Measurements from ENCODE around the gene DCUN1D2. TPM values are rescaled to one million over a fixed set of nuclear protein-coding genes. Genes with fewer than 3 reads are reported as not detected.

DCUN1D2 gene
- total RNA-seq, 6 experiments from 2014 or later = 6.1 to 11.7 (median 9.3) TPM

- ATAC-seq (no peak), DNase-seq (peak in 2 of 3 donors; percentile 39 to 40)
- Histone ChIP-seq H3K27ac (no peak overlapping the region), H3K36me3 (no peaks in the 10 kb centered on the region), H3K27me3 (no peaks in the 10 kb centered on the region), H3K4me1 (no peaks in the 10 kb centered on the region), H3K4me3 (no peak overlapping the region), H3K9me3 (no peaks in the 10 kb centered on the region)
- intact Hi-C loops (cut with DNase I) = no loop called here
- WGBS (ENCODE audit: insufficient coverage, low coverage, low lambda C conversion rate, missing lambda C conversion rate) = no CpG with 5 or more reads among the region's 21 CpGs
- TF ChIP-seq CTCF (IDR thresholded peaks at IDR 0.05) = no peak
- TF ChIP-seq POLR2A (IDR thresholded peaks at IDR 0.05) = no peak
These were observed 83.4 kb downstream of the DCUN1D2 start for GRCh38 chr13:113407103-113407530.

GRCh38 chr13:113406321-113407102, 84.0 kb downstream of the DCUN1D2 start:
- no peaks in the 10 kb centered on the region for H3K4me1 ChIP-seq
- H3K9me3 ChIP-seq = no peaks in the 10 kb centered on the region
- no peak overlapping the region for H3K27ac ChIP-seq
- H3K4me3 ChIP-seq = no peak overlapping the region
- no peaks in the 10 kb centered on the region for H3K27me3 ChIP-seq
- TF ChIP-seq CTCF (IDR thresholded peaks at IDR 0.05) (no peak), POLR2A (IDR thresholded peaks at IDR 0.05) (no peak)
- no peaks in the 10 kb centered on the region for H3K36me3 ChIP-seq
- WGBS (ENCODE audit: insufficient coverage, low coverage, low lambda C conversion rate, missing lambda C conversion rate) = 80% methylated on average over 17 of the region's 28 CpGs
- ATAC-seq (no peak), DNase-seq (peak in 2 of 3 donors; percentile 33 to 35)
- intact Hi-C loops (cut with DNase I) = no loop called here

Small RNAs within 50 kb of the gene (small RNA-seq; reads per million reads assigned to genes)
- gene RNU1-16P = 0 reads per million in 2 experiments

Other genes with a start within 250 kb of the DCUN1D2 start
- gene LAMP1, start 193.5 kb downstream of the DCUN1D2 start, total RNA-seq = 100 to 1,000 TPM; 154 to 233 (median 197) TPM
- gene GRTP1, start 126.6 kb downstream of the DCUN1D2 start, total RNA-seq = 10 to 100 TPM; 18.5 to 41.3 (median 30.8) TPM
- 1 to 10 TPM in 4 of 6 experiments, under 1 TPM in 2; 0.37 to 1.7 (median 1.1) TPM for gene ADPRHL1, start 37.2 kb downstream of the DCUN1D2 start, total RNA-seq
- gene TFDP1, start 94.0 kb upstream of the DCUN1D2 start, total RNA-seq = 10 to 100 TPM; 21.7 to 26.9 (median 25.1) TPM
- gene ATP4B, start 167.5 kb upstream of the DCUN1D2 start, total RNA-seq = not detected
- not detected for gene GRK1, start 176.5 kb upstream of the DCUN1D2 start, total RNA-seq

Measured in right lobe of liver (tissue), 6 donors.